ENCODE results near the gene KCNN4. TPM values are rescaled to one million over a fixed set of nuclear protein-coding genes. Genes with fewer than 3 reads are reported as not detected.
A peak's percentile ranks its signal among the peaks of the same experiment; 100 is the strongest.

The KCNN4 gene
- total and polyA plus RNA-seq, 2 donors (not counting 1 experiment from before 2014, with no cell fraction given) = 107 to 267 TPM

- H3K27me3 ChIP-seq (replicated peaks in 1 of 4; ENCODE audit: control extremely low read depth in 1 of 4, control insufficient read depth in 3 of 4, insufficient read depth in 4 of 4, low read length in 3 of 4) = peaks cover 0 to 24% (median 6%) of the 10 kb centered on the region in 4 experiments
- no peaks in the 10 kb centered on the region for H3K79me2 ChIP-seq (ENCODE audit: control insufficient read depth, insufficient read depth, low read length)
- H2AFZ ChIP-seq (ENCODE audit: insufficient read depth, low read depth, low read length, poor library complexity, severe bottlenecking) = no peak overlapping the region
- no peaks in the 10 kb centered on the region for H3K9me3 Mint-ChIP-seq (ENCODE audit: insufficient read depth)
- H3K27ac ChIP-seq (ENCODE audit: low read length in 2 of 2) = no peak overlapping the region
- no peaks in the 10 kb centered on the region for H3K36me3 ChIP-seq (replicated peaks in 1 of 2; ENCODE audit: control extremely low read depth in 1 of 2, control insufficient read depth in 1 of 2, extremely low read depth in 1 of 2, insufficient read depth in 2 of 2, low read length in 1 of 2)
- ATAC-seq (ENCODE audit: low read depth) = no peak
- no peak overlapping the region for H3K4me3 Mint-ChIP-seq
- ChIA-PET POLR2A (no interaction called here), CTCF (interaction anchor here (0.6 to 1.6 kb wide), 4 partner anchors 12 to 46 kb away, joined by 3 to 12 read pairs (median 4); no protein-coding TSS in a partner anchor)
- peaks cover 14% of the 10 kb centered on the region for H3K27me3 Mint-ChIP-seq
- TF ChIP-seq, protein P1, sequence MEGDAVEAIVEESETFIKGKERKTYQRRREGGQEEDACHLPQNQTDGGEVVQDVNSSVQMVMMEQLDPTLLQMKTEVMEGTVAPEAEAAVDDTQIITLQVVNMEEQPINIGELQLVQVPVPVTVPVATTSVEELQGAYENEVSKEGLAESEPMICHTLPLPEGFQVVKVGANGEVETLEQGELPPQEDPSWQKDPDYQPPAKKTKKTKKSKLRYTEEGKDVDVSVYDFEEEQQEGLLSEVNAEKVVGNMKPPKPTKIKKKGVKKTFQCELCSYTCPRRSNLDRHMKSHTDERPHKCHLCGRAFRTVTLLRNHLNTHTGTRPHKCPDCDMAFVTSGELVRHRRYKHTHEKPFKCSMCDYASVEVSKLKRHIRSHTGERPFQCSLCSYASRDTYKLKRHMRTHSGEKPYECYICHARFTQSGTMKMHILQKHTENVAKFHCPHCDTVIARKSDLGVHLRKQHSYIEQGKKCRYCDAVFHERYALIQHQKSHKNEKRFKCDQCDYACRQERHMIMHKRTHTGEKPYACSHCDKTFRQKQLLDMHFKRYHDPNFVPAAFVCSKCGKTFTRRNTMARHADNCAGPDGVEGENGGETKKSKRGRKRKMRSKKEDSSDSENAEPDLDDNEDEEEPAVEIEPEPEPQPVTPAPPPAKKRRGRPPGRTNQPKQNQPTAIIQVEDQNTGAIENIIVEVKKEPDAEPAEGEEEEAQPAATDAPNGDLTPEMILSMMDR (IDR thresholded peaks at IDR 0.05) = no peak
- no peak for TF ChIP-seq EZH2 (IDR thresholded peaks at IDR 0.05; ENCODE audit: borderline replicate concordance, insufficient read depth, low read depth, low read length, poor library complexity, severe bottlenecking)
- H3K4me3 ChIP-seq (ENCODE audit: control extremely low read depth in 1 of 5, extremely low read depth in 1 of 5, insufficient read depth in 1 of 5, low read depth in 2 of 5, low read length in 4 of 5) = no peak overlapping the region
- H4K20me1 ChIP-seq (ENCODE audit: control insufficient read depth, insufficient read depth, low read length, poor library complexity, severe bottlenecking) = no peaks in the 10 kb centered on the region
- H3K27ac Mint-ChIP-seq = no peak overlapping the region
- intact Hi-C loops (cut with micrococcal nuclease) = no loop called here
- H3K9me3 ChIP-seq (ENCODE audit: control extremely low read depth in 1 of 3, control insufficient read depth in 2 of 3, insufficient read depth in 1 of 3, low read length in 2 of 3) = peaks cover 0 to 6% (median under 1%) of the 10 kb centered on the region in 3 donors
- H3K9ac ChIP-seq (ENCODE audit: low read length) = no peak overlapping the region
- 3% methylated on average over 3 of the region's 3 CpGs for WGBS (ENCODE audit: insufficient coverage)
- H3K4me1 ChIP-seq (ENCODE audit: control insufficient read depth in 2 of 2, insufficient read depth in 2 of 2, low read length in 2 of 2) = no peaks in the 10 kb centered on the region
- no peak for DNase-seq
- no peak overlapping the region for H3K4me2 ChIP-seq (replicated peaks; ENCODE audit: low read depth, low read length, poor library complexity, severe bottlenecking)
- H3K4me1 Mint-ChIP-seq = peaks cover 3% of the 10 kb centered on the region
Observed at GRCh38 chr19:43790587-43790986, 9.8 kb upstream of the KCNN4 start.

DNA sequence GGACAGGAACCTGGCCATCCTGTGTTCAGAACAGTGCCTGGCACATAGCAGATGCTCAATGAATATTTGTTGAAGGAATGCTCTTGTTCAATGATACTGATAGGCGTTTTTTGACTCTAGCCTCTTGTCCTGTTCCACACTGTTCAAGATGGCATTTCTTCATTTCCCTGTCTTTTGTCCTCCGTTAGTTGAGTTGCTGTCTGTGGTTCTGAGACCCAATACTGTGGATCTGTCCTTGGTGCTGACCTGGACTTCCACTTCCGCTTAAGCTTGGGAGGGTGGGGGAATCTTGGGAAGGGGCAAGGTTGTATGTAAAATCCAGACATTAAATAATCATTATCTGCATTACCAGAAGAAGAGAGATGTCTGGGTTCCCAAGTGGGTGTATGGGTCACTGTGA is 8.3 kb upstream of the KCNN4 start:
- ATAC-seq (ENCODE audit: low read depth) (no peak), DNase-seq (peak; percentile 57)
- POLR2A ChIA-PET = no interaction called here
- Mint-ChIP-seq H3K4me3 (no peak overlapping the region), H3K27ac (no peak overlapping the region), H3K27me3 (peaks cover 10% of the 10 kb centered on the region), H3K4me1 (peaks cover 18% of the 10 kb centered on the region), H3K9me3 (ENCODE audit: insufficient read depth) (no peaks in the 10 kb centered on the region)
- Histone ChIP-seq H3K4me1 (ENCODE audit: control insufficient read depth in 2 of 2, insufficient read depth in 2 of 2, low read length in 2 of 2) (peaks cover 13 to 15% of the 10 kb centered on the region in 2 donors), H3K27ac (ENCODE audit: low read length in 2 of 2) (no peak overlapping the region), H3K9ac (ENCODE audit: low read length) (no peak overlapping the region), H3K4me2 (replicated peaks; ENCODE audit: low read depth, low read length, poor library complexity, severe bottlenecking) (no peak overlapping the region), H3K27me3 (replicated peaks in 1 of 4; ENCODE audit: control extremely low read depth in 1 of 4, control insufficient read depth in 3 of 4, insufficient read depth in 4 of 4, low read length in 3 of 4) (peaks cover 0 to 13% (median 3%) of the 10 kb centered on the region in 4 experiments), H3K4me3 (ENCODE audit: control extremely low read depth in 1 of 5, extremely low read depth in 1 of 5, insufficient read depth in 1 of 5, low read depth in 2 of 5, low read length in 4 of 5) (no peak overlapping the region), H4K20me1 (ENCODE audit: control insufficient read depth, insufficient read depth, low read length, poor library complexity, severe bottlenecking) (no peaks in the 10 kb centered on the region), H3K9me3 (ENCODE audit: control extremely low read depth in 1 of 3, control insufficient read depth in 2 of 3, insufficient read depth in 1 of 3, low read length in 2 of 3) (no peaks in the 10 kb centered on the region), H3K79me2 (ENCODE audit: control insufficient read depth, insufficient read depth, low read length) (no peaks in the 10 kb centered on the region), H3K36me3 (replicated peaks in 1 of 2; ENCODE audit: control extremely low read depth in 1 of 2, control insufficient read depth in 1 of 2, extremely low read depth in 1 of 2, insufficient read depth in 2 of 2, low read length in 1 of 2) (no peaks in the 10 kb centered on the region), H2AFZ (ENCODE audit: insufficient read depth, low read depth, low read length, poor library complexity, severe bottlenecking) (no peak overlapping the region)
- TF ChIP-seq, protein P1 (IDR thresholded peaks at IDR 0.05) = no peak
- no peak for TF ChIP-seq EZH2 (IDR thresholded peaks at IDR 0.05; ENCODE audit: borderline replicate concordance, insufficient read depth, low read depth, low read length, poor library complexity, severe bottlenecking)
- intact Hi-C loops (cut with micrococcal nuclease) = loop anchor here (10.0 kb wide), 1 partner anchor 344 kb away; no protein-coding TSS in a partner anchor
- 20% methylated on average over 1 of the region's 3 CpGs for WGBS (ENCODE audit: insufficient coverage)
- CTCF ChIA-PET = interaction anchor here (0.5 to 1.4 kb wide), 2 partner anchors 11 to 44 kb away, joined by 5 to 12 read pairs; no protein-coding TSS in a partner anchor

Measured in B cell (primary cell).